HG03159 (cell line): ENCODE data around the gene NUP98.
"Not testable (repeated sequence)": the region's sequence is repeated elsewhere in the genome, so short reads cannot be mapped to it uniquely, and the experiment has no call there.

ENCODE experiments used
- ATAC-seq: cut with Tn5 transposase; IDR thresholded peaks from one replicate; pipeline ENCODE4 v1.9.1; 2021; ENCODE audit warnings: mild to moderate bottlenecking, moderate library complexity; ENCODE audit not compliant: unreplicated experiment

Gene NUP98

DNA sequence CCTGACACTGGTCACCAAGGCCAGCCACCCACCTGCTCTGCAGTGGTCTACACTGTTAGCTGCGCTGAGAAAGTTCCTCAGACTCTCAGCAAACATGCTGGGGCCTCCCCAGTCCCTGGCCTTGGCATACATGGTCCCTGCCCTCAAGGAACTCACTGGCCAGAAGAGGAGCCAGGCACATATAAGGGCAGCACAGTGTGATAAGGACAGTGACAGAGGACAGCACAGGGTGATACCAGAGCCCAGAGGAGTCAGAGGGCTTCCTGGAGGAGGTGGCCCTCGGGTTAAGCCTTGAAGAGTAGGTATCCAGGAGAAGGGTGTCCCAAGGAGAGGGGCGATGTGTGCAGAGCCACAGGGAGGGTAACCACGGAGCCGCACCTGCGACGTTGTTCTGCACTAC, 151.8 kb downstream of the NUP98 start:
- no peak for ATAC-seq

DNA sequence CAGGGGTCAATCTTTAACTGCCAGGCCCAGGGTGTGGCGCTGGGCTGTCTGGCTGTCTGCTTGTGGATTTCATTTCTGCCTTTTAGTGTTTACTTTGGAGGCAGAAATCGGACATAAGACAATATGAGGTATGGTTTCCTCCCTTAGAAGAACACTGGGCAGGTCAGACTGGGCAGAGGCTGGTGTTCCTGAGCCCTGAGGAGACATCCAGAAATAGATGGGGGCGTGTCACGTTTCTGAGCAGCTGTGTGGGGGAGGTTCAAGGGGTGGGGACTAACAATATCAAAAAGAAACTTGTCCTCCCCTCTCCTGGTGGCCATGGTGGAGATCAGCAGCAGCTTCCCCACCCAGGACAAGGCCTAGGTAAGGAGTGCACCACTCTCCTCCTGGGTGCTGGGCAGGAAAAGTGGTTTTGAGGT, 152.5 kb downstream of the NUP98 start, which contains the start of gene ART1:
ART1 (plus strand) TSS at position 312 of the 419 bp plus-strand sequence. CDS start 14,086 bp downstream, outside the sequence.
- ATAC-seq: no peak

DNA sequence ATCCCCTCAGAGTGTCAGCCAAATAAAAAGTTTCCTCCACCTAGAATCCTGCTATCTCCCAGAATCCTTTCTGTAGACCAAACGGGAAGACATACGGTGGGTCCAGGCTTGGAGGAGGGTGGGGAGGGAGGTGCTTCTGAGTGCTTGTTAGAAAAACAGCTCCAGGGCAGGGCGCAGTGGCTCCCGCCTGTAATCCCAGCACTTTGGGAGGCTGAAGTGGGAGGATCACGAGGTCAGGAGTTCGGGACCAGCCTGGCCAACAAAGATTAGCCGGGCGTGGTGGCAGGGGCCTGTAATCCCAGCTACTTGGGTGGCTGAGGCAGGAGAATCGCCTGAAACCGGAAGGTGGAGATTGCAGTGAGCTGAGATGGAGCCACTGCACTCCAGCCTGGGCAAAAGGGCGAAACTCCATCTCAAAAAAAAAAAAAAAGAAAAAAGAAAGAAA, 154.2 kb downstream of the NUP98 start:
- not testable (repeated sequence) for ATAC-seq

DNA sequence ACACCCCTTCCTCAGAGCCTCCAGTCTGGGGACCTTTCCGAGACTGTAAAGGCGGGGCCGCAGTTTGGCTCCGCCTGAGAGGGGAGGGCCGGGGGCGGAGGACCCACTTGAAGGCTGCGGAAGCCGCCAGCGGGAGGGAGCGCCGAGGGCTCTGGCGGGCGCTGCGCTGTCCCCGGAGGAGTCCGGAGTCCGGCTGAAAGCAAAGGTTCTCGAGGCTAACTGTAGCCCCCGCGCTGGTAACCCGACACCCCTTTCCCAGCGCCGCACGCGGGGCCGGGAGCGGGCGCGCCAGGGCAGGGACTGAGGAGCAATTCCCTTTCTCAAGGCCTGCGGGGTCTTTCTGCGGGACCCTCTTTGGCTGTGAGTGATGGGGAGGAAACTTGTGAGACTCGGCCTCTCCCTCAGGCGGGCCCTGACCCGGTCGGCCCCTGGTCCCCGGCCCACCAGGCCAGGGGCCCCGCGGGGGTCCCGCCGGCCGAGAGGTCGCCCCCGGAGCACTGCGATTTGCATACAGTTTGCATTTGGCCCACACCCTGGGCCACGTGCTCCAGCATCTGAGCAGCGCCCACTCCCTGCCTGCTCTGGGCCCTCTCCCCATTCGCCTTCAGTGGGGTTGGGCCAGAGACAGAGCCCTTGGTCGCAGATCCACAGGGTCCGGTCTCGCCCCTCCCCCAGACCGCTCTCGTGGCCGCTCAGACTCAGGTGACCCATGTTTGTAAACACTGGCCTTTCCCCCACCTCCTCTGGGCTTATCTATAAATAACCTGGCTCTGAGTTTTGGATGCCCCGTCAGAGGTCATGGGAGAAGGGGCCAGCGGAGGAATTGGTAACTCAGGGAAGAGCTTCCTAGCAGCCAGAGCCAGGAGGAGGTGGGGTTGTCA, 155.0 kb downstream of the NUP98 start:
- ATAC-seq: no peak

DNA sequence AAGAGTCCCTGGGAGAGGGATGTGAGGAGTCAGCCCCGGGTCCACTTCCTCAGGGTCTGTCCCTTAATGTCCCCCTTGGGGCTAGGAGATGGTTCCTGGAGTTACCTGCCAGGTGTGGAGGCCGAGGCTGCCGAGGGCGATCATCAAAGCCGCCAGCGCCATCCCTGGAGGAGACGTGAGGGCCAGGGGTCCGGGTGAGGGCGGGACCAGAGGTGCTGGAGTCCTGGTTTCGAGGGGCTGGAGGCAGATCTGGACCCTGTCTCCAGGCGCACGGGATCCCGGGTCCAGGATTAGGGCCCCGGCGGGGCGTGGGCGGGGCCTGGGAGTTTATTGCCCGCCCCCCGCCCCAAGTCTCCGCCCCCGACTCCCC, 155.7 kb downstream of the NUP98 start, which contains the start of gene ART5:
ART5 (minus strand) TSS at position 292 of the 370 bp plus-strand sequence; CDS start at position 162, 130 bp downstream.
- no peak for ATAC-seq

DNA sequence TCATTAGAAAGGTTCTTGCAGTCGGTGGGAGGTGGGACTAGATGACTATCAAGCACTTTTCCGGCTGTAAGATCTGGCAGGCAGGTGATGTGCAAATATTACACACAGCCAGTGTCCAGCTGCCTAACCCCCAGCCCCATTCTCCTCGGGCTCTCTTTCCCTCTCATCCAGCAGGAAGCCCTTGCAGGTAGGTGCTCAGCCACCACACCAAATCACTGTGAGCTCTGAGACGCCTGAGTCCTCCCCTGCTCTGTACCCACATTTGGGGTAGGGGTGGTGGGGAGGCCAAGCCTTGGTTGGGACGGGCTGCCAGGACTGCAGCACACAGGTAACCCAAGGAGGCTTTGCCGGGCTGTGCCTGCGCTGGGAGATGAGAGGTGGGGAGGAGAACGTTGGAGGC, 156.2 kb downstream of the NUP98 start:
- no peak for ATAC-seq

- ATAC-seq: no peak
Measured at GRCh38 chr11:3639841-3640240, 157.5 kb downstream of the NUP98 start.

- no peak for ATAC-seq
Measured at GRCh38 chr11:3638513-3638912, 158.8 kb downstream of the NUP98 start.

DNA sequence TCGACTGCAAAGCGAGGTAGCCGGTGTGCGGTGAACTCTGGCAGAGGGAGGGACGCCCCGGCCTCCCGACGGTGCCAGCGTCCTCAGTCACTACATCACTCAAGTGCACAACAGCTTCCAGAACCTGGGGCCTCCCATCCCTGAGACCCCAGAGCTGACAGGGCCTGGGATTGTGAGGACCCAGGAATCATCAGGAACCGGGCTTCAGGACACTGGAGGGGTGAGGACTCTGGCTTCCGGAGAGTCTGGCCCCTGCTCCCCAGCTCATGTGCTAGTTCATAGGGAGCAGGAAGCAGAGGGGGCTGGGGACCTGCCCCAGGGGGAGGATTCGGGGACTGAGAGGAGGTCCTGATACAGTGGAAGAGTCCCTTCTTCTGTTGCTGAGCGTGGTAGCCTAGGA, 160.2 kb downstream of the NUP98 start:
- ATAC-seq: no peak

DNA sequence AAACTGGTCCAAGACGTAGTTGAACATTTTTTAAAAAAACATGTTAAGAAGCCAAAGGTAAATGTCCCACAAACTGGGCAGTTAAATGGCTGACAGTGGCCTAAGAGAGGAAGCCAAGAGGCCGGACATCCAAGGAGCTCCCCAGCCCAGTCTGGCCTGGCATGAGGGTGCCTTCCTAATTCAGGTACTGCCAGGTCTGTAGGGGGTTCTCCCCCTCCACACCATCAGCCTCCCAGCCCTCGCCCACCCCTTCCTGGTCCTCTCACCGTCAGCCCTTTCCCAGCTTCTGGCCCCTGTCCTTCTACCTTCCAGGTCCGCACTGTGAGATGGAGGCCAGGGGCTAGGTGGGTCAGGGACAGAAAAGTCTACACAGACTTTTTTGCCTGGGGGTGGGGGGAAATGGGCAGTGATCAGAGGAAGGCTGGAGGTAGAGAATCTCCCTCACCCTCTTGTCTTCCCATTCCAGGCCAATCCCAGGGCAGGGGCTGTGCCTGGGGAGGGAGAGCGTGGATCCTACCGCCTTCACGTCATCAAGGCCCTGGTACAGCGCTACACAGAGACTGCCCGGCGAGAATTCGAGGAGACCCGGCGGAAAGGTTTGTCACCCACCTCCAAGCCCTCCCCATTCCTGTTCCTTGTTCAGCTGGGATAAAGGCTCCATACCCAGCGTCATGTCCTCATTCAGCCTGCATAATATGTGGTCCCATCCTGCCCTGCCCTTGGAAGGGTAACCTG, 161.5 kb downstream of the NUP98 start:
- ATAC-seq: no peak

DNA sequence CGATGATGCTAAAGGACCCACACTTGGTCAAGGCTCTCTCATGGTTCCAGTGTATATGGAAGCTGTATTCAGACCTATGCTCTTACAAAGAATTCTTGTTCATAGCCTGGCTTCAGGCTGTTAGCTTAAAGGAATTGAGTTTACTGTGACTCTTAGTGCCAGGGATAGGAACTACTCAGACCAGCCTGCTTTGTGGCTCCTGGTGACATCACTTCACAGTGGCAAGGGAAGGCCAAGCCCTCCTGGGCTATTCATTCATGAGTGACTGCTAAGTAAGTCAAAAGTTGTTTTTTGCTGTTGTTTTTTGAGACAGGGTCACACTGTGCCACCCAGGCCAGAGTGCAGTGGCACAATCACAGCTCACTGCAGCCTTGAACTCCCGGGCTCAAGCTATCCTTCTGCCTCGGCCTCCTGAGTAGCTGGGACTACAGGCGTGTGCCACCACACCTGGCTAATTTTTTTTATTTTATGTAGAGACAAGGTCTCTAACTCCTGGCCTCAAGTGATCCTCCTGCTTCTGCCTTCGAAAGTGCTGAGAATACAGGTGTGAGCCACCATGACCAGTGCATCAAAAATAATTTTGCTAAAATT, 165.2 kb downstream of the NUP98 start:
- no peak for ATAC-seq

- ATAC-seq: no peak
Measured at GRCh38 chr11:3631331-3631730, 166.0 kb downstream of the NUP98 start.

- ATAC-seq: no peak
Measured at GRCh38 chr11:3627291-3627690, 170.1 kb downstream of the NUP98 start.

- ATAC-seq: no peak
Measured at GRCh38 chr11:3626250-3626960, 170.9 kb downstream of the NUP98 start.
